GM23338 (cell line): ENCODE results near the gene SERPINA5. TPM values are rescaled to one million over a fixed set of nuclear protein-coding genes. Genes with fewer than 3 reads are reported as not detected.

Experiments used
- ATAC-seq: fragments of 200-7000 bp; cut with Tn5 transposase; 3 replicates; pipeline ENCODE4 v1.9.1; 2020
- DNase-seq: peaks from one replicate; pipeline ENCODE4 v3.0.0-alpha.2; 2015; ENCODE audit warnings: low spot score
- H2AFZ ChIP-seq: fragments of 200-600 bp; sonication (generic); 2 replicates; pipeline ENCODE4 v1.8.0; 2016; ENCODE audit warnings: antibody characterized with exemption, mild to moderate bottlenecking, moderate library complexity
- H3F3A ChIP-seq: fragments of 200-600 bp; sonication (generic); replicated peaks from 2 replicates; pipeline ENCODE4 v1.8.0; 2017; ENCODE audit warnings: antibody characterized with exemption, mixed run types, low read depth
- H3K27ac ChIP-seq: fragments of 200-600 bp; sonication (generic); 2 replicates; pipeline ENCODE4 v1.6.1; 2016; ENCODE audit warnings: low read depth
- H3K27me3 ChIP-seq: fragments of 200-600 bp; sonication (generic); 2 replicates; pipeline ENCODE4 v1.8.0; 2016; ENCODE audit warnings: mild to moderate bottlenecking, mixed run types, moderate library complexity; ENCODE audit not compliant: insufficient read depth
- H3K36me3 ChIP-seq: fragments of 200-600 bp; sonication (generic); 2 replicates; pipeline ENCODE4 v1.8.0; 2016; ENCODE audit warnings: mild to moderate bottlenecking; ENCODE audit not compliant: insufficient read depth
- H3K4me1 ChIP-seq: fragments of 200-600 bp; sonication (generic); 2 replicates; pipeline ENCODE4 v1.8.0; 2016; ENCODE audit warnings: mild to moderate bottlenecking, moderate library complexity; ENCODE audit not compliant: insufficient read depth
- H3K4me2 ChIP-seq: fragments of 200-600 bp; sonication (generic); 2 replicates; pipeline ENCODE4 v1.7.1; 2017; ENCODE audit warnings: mixed run types
- H3K4me3 ChIP-seq: fragments of 200-600 bp; sonication (generic); 2 replicates; pipeline ENCODE4 v1.6.1; 2016; ENCODE audit warnings: mixed run types
- H3K79me2 ChIP-seq: fragments of 200-600 bp; sonication (generic); replicated peaks from 2 replicates; pipeline ENCODE4 v1.8.0; 2017; ENCODE audit warnings: mild to moderate bottlenecking; ENCODE audit not compliant: insufficient read depth
- H3K9me2 ChIP-seq: fragments of 200-600 bp; sonication (generic); 2 replicates; pipeline ENCODE4 v1.8.0; 2017; ENCODE audit not compliant: insufficient read depth
- H4K20me1 ChIP-seq: fragments of 200-600 bp; sonication (generic); replicated peaks from 2 replicates; pipeline ENCODE4 v1.8.0; 2017; ENCODE audit warnings: mild to moderate bottlenecking; ENCODE audit not compliant: insufficient read depth
- H3K27ac Mint-ChIP-seq: 2 replicates; pipeline ENCODE4 v1.8.0; 2020; ENCODE audit warnings: inconsistent platforms, mild to moderate bottlenecking, moderate library complexity, mixed read lengths
- H3K27me3 Mint-ChIP-seq: 3 replicates; pipeline ENCODE4 v1.8.0; 2022; ENCODE audit warnings: low read depth, mild to moderate bottlenecking, moderate library complexity, mixed read lengths, inconsistent platforms; ENCODE audit not compliant: insufficient read depth, poor library complexity
- H3K36me3 Mint-ChIP-seq: 3 replicates; pipeline ENCODE4 v1.8.0; 2021; ENCODE audit warnings: low read depth, mild to moderate bottlenecking, inconsistent platforms, moderate library complexity, mixed read lengths
- H3K4me1 Mint-ChIP-seq: 3 replicates; pipeline ENCODE4 v1.8.0; 2020; ENCODE audit warnings: mild to moderate bottlenecking, inconsistent platforms, mixed read lengths
- H3K4me3 Mint-ChIP-seq: 3 replicates; pipeline ENCODE4 v1.8.0; 2021; ENCODE audit warnings: moderate library complexity, mild to moderate bottlenecking, inconsistent platforms, mixed read lengths
- H3K9me3 Mint-ChIP-seq: 3 replicates; pipeline ENCODE4 v1.8.0; 2020; ENCODE audit warnings: moderate library complexity, mild to moderate bottlenecking, inconsistent platforms, mixed read lengths
- EZH2 ChIP-seq: fragments of 200-600 bp; sonication (generic); IDR thresholded peaks from one replicate; pipeline ENCODE4 v1.8.0; 2017; ENCODE audit warnings: antibody characterized with exemption, mild to moderate bottlenecking, low read depth; ENCODE audit not compliant: unreplicated experiment
- EZH2phosphoT487 ChIP-seq: fragments of 200-600 bp; sonication (generic); IDR thresholded peaks from one replicate; pipeline ENCODE4 v1.8.1; 2018; ENCODE audit warnings: antibody characterized with exemption; ENCODE audit not compliant: unreplicated experiment
- JUNB ChIP-seq: IDR thresholded peaks from one replicate; pipeline ENCODE4 v1.6.1; 2016; ENCODE audit warnings: antibody characterized with exemption; ENCODE audit not compliant: unreplicated experiment
- NANOG ChIP-seq: IDR thresholded peaks from 2 replicates; pipeline ENCODE4 v1.6.1; 2016; ENCODE audit warnings: antibody characterized with exemption, borderline replicate concordance
- POLR2AphosphoS5 ChIP-seq: IDR thresholded peaks from 2 replicates; pipeline ENCODE4 v1.6.1; 2016; ENCODE audit warnings: antibody characterized with exemption, low read depth
- STAT1 ChIP-seq: IDR thresholded peaks from one replicate; pipeline ENCODE4 v1.6.1; 2016; ENCODE audit warnings: antibody characterized with exemption; ENCODE audit not compliant: unreplicated experiment
- ZNF114 ChIP-seq: fragments of 250-450 bp; sonication (Bioruptor Pico); IDR thresholded peaks from 2 replicates; pipeline ENCODE4 v1.5.0; 2020; ENCODE audit warnings: mild to moderate bottlenecking, moderate library complexity
- ZNF331 ChIP-seq: fragments of 250-450 bp; sonication (Bioruptor Pico); IDR thresholded peaks from 2 replicates; pipeline ENCODE4 v1.5.0; 2020; ENCODE audit warnings: low read depth, mild to moderate bottlenecking, moderate library complexity
- polyA plus RNA-seq: library from polyadenylated mRNA; unstranded; fragments of >200 nt; fragmentation: Nextera tagmentation; extraction: Ambion mirVana; gene quantifications from 2 replicates; pipeline ENCODE4 v1.2.1, GENCODE V29; 2016
- total RNA-seq: library from RNA; depleted of rRNA; stranded (reverse); fragments of >200 nt; shearing (Covaris generic); gene quantifications from 2 replicates; pipeline ENCODE4 v1.2.3, GENCODE V29; 2014
- TF ChIP-seq, protein P1 (sequence below): fragments of 250-450 bp; sonication (Bioruptor Pico); IDR thresholded peaks from 2 replicates; pipeline ENCODE4 v1.5.0; 2020; ENCODE audit warnings: mild to moderate bottlenecking, moderate library complexity
- TF ChIP-seq, protein P2 (sequence below): IDR thresholded peaks from 2 replicates; pipeline ENCODE4 v1.6.1; 2016; ENCODE audit warnings: antibody characterized with exemption
- TF ChIP-seq, protein P3 (sequence below), 2 experiments: fragments of 200-600 bp in 1 of 2; sonication (generic) in 1 of 2; conservative IDR thresholded peaks; 2 replicates each; pipeline versions ENCODE4 v1.5.1 to v1.6.1; 2016 to 2017; ENCODE audit warnings: antibody characterized with exemption in 2 of 2, low read depth in 2 of 2, mild to moderate bottlenecking in 2 of 2, moderate library complexity in 1 of 2
- TF ChIP-seq, protein P4 (sequence below): IDR thresholded peaks from one replicate; pipeline ENCODE4 v1.6.1; 2018; ENCODE audit warnings: antibody characterized with exemption; ENCODE audit not compliant: unreplicated experiment

The SERPINA5 gene
- total and polyA plus RNA-seq, 2 experiments from 2014 or later: 0.81 to 0.90 TPM

DNA sequence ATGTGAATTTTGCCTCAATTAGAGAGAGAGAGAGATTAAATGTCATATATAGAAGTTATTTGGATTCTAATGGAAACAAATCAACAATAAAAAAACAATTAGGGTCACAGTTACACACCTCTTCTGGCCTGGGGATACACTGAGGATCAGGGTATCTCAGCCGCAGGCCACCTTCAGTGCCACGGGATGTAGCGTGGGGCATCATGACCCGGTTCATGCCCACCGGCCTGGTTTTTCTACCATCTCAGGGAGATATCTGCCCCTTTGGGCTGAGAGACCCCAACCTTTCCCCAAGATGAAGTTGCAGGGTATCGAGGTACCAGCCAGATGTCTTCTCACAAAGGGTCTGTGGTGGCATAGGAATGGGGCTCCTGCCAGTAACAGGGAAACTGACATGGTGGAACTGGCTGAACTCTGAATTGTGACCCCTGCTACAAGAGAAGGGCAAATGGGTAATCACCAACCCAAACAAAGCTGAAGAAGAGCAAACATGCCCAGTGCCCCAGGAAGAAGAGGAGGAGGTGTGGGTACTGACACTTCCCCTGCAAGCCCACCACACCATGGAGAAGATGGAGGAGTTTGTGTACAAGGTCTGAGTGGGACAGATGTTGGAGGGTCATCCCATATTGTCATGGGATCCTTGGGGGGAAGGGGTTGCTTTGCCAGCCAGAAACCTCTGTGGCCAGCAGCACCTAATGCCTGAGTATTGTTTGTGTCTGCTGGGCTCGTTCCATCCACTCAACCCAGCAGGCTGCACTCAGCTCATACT, 50.5 kb downstream of the SERPINA5 start:
- Histone ChIP-seq H3K36me3 (no peaks in the 10 kb centered on the region), H2AFZ (no peak overlapping the region), H3K27ac (no peak overlapping the region), H4K20me1 (no peaks in the 10 kb centered on the region), H3K27me3 (no peaks in the 10 kb centered on the region), H3F3A (no peaks in the 10 kb centered on the region), H3K4me2 (no peak overlapping the region), H3K9me2 (peaks cover 7% of the 10 kb centered on the region; the same call in 1 of the 2 replicates), H3K4me1 (no peaks in the 10 kb centered on the region), H3K79me2 (no peaks in the 10 kb centered on the region), H3K4me3 (no peak overlapping the region)
- H3K27me3 Mint-ChIP-seq: peaks cover 3% of the 10 kb centered on the region
- DNase-seq (no peak), ATAC-seq (no peak)
- H3K4me1 Mint-ChIP-seq: no peaks in the 10 kb centered on the region
- no peaks in the 10 kb centered on the region for H3K36me3 Mint-ChIP-seq
- H3K4me3 Mint-ChIP-seq: no peak overlapping the region
- TF ChIP-seq ZNF331 (CRISPR knock-in tag) (no peak), EZH2 (no peak), NANOG (no peak), EZH2phosphoT487 (no peak), POLR2AphosphoS5 (no peak), JUNB (no peak), STAT1 (no peak), ZNF114 (CRISPR knock-in tag) (no peak)
- TF ChIP-seq, protein P1, sequence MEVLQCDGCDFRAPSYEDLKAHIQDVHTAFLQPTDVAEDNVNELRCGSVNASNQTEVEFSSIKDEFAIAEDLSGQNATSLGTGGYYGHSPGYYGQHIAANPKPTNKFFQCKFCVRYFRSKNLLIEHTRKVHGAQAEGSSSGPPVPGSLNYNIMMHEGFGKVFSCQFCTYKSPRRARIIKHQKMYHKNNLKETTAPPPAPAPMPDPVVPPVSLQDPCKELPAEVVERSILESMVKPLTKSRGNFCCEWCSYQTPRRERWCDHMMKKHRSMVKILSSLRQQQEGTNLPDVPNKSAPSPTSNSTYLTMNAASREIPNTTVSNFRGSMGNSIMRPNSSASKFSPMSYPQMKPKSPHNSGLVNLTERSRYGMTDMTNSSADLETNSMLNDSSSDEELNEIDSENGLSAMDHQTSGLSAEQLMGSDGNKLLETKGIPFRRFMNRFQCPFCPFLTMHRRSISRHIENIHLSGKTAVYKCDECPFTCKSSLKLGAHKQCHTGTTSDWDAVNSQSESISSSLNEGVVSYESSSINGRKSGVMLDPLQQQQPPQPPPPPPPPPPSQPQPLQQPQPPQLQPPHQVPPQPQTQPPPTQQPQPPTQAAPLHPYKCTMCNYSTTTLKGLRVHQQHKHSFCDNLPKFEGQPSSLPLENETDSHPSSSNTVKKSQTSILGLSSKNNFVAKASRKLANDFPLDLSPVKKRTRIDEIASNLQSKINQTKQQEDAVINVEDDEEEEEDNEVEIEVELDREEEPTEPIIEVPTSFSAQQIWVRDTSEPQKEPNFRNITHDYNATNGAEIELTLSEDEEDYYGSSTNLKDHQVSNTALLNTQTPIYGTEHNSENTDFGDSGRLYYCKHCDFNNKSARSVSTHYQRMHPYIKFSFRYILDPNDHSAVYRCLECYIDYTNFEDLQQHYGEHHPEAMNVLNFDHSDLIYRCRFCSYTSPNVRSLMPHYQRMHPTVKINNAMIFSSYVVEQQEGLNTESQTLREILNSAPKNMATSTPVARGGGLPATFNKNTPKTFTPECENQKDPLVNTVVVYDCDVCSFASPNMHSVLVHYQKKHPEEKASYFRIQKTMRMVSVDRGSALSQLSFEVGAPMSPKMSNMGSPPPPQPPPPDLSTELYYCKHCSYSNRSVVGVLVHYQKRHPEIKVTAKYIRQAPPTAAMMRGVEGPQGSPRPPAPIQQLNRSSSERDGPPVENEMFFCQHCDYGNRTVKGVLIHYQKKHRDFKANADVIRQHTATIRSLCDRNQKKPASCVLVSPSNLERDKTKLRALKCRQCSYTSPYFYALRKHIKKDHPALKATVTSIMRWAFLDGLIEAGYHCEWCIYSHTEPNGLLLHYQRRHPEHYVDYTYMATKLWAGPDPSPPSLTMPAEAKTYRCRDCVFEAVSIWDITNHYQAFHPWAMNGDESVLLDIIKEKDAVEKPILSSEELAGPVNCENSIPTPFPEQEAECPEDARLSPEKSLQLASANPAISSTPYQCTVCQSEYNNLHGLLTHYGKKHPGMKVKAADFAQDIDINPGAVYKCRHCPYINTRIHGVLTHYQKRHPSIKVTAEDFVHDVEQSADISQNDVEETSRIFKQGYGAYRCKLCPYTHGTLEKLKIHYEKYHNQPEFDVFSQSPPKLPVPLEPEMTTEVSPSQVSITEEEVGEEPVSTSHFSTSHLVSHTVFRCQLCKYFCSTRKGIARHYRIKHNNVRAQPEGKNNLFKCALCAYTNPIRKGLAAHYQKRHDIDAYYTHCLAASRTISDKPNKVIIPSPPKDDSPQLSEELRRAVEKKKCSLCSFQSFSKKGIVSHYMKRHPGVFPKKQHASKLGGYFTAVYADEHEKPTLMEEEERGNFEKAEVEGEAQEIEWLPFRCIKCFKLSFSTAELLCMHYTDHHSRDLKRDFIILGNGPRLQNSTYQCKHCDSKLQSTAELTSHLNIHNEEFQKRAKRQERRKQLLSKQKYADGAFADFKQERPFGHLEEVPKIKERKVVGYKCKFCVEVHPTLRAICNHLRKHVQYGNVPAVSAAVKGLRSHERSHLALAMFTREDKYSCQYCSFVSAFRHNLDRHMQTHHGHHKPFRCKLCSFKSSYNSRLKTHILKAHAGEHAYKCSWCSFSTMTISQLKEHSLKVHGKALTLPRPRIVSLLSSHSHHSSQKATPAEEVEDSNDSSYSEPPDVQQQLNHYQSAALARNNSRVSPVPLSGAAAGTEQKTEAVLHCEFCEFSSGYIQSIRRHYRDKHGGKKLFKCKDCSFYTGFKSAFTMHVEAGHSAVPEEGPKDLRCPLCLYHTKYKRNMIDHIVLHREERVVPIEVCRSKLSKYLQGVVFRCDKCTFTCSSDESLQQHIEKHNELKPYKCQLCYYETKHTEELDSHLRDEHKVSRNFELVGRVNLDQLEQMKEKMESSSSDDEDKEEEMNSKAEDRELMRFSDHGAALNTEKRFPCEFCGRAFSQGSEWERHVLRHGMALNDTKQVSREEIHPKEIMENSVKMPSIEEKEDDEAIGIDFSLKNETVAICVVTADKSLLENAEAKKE: no peak
- TF ChIP-seq, protein P2, sequence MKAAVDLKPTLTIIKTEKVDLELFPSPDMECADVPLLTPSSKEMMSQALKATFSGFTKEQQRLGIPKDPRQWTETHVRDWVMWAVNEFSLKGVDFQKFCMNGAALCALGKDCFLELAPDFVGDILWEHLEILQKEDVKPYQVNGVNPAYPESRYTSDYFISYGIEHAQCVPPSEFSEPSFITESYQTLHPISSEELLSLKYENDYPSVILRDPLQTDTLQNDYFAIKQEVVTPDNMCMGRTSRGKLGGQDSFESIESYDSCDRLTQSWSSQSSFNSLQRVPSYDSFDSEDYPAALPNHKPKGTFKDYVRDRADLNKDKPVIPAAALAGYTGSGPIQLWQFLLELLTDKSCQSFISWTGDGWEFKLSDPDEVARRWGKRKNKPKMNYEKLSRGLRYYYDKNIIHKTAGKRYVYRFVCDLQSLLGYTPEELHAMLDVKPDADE: no peak
- TF ChIP-seq, protein P3, sequence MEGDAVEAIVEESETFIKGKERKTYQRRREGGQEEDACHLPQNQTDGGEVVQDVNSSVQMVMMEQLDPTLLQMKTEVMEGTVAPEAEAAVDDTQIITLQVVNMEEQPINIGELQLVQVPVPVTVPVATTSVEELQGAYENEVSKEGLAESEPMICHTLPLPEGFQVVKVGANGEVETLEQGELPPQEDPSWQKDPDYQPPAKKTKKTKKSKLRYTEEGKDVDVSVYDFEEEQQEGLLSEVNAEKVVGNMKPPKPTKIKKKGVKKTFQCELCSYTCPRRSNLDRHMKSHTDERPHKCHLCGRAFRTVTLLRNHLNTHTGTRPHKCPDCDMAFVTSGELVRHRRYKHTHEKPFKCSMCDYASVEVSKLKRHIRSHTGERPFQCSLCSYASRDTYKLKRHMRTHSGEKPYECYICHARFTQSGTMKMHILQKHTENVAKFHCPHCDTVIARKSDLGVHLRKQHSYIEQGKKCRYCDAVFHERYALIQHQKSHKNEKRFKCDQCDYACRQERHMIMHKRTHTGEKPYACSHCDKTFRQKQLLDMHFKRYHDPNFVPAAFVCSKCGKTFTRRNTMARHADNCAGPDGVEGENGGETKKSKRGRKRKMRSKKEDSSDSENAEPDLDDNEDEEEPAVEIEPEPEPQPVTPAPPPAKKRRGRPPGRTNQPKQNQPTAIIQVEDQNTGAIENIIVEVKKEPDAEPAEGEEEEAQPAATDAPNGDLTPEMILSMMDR (conservative IDR thresholded peaks at IDR 0.05; ENCODE audit: low read depth in 2 of 2): no peak
- TF ChIP-seq, protein P4, sequence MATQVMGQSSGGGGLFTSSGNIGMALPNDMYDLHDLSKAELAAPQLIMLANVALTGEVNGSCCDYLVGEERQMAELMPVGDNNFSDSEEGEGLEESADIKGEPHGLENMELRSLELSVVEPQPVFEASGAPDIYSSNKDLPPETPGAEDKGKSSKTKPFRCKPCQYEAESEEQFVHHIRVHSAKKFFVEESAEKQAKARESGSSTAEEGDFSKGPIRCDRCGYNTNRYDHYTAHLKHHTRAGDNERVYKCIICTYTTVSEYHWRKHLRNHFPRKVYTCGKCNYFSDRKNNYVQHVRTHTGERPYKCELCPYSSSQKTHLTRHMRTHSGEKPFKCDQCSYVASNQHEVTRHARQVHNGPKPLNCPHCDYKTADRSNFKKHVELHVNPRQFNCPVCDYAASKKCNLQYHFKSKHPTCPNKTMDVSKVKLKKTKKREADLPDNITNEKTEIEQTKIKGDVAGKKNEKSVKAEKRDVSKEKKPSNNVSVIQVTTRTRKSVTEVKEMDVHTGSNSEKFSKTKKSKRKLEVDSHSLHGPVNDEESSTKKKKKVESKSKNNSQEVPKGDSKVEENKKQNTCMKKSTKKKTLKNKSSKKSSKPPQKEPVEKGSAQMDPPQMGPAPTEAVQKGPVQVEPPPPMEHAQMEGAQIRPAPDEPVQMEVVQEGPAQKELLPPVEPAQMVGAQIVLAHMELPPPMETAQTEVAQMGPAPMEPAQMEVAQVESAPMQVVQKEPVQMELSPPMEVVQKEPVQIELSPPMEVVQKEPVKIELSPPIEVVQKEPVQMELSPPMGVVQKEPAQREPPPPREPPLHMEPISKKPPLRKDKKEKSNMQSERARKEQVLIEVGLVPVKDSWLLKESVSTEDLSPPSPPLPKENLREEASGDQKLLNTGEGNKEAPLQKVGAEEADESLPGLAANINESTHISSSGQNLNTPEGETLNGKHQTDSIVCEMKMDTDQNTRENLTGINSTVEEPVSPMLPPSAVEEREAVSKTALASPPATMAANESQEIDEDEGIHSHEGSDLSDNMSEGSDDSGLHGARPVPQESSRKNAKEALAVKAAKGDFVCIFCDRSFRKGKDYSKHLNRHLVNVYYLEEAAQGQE: no peak
- H3K27ac Mint-ChIP-seq: no peak overlapping the region
- no peaks in the 10 kb centered on the region; the same call in 2 of the 3 replicates for H3K9me3 Mint-ChIP-seq
